Measurements from ENCODE around the gene KREMEN2. TPM values are rescaled to one million over a fixed set of nuclear protein-coding genes. Genes with fewer than 3 reads are reported as not detected.

The KREMEN2 gene
- total and polyA plus RNA-seq, 2 of the 4 experiments (the other 2 are of a cell fraction): 0.03 TPM; not detected in 1

DNA sequence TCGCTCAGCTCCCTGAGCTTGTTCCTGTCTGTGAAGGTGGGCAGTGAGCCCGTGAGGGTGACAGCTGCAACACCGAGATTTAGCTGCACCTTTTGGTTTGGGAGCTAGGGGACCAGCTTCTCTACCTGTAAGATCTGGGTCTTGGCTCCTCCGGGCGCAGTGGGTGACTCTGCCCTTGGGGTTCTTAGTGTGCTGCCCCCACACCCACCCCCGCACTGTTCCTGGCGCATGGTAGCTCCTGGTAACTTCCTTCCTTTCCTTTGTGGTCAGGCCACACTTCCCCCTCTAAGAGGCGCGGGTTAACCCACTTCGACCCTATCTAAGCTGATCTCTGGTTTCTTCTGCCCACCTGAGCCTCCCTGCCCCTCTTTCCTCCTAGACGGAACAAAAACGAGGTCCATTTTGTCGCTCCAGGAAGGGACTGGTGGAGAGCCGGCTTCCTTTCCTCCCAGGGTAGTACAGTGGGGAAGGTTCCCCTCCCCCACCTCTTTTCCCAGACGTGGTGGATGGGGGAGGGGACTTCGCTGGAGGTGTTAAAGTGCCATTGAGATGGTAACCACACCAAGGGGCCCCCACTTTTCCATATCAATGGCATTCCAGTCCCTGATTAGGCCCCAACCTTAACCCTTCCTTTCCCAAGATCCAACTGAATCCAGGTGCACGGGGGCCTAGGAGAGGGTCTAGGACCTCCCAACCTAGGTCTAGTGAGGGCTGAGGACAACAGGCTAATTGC, 44.0 kb downstream of the KREMEN2 start (continued):
- TF ChIP-seq NFE2L2 (IDR thresholded peaks at IDR 0.05; ENCODE audit: low read depth, low read length): no peak
- TF ChIP-seq RFX5 (IDR thresholded peaks at IDR 0.05; ENCODE audit: low read depth, low read length): no peak
- TF ChIP-seq MXI1 (IDR thresholded peaks at IDR 0.05; ENCODE audit: borderline replicate concordance, low read depth, low read length): no peak
- no peak for TF ChIP-seq FOS (IDR thresholded peaks at IDR 0.05; ENCODE audit: low read depth, low read length)
- TF ChIP-seq, protein P1, sequence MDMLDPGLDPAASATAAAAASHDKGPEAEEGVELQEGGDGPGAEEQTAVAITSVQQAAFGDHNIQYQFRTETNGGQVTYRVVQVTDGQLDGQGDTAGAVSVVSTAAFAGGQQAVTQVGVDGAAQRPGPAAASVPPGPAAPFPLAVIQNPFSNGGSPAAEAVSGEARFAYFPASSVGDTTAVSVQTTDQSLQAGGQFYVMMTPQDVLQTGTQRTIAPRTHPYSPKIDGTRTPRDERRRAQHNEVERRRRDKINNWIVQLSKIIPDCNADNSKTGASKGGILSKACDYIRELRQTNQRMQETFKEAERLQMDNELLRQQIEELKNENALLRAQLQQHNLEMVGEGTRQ (IDR thresholded peaks at IDR 0.05; ENCODE audit: low read depth, low read length): no peak

- no peak overlapping the region for H3K4me2 ChIP-seq (ENCODE audit: low read depth, low read length)
- BruUV-seq (replicated peaks): no TSS peak
- no peak overlapping the region for H2BK120ac ChIP-seq (ENCODE audit: low read depth, low read length)
- H3K9me1 ChIP-seq (ENCODE audit: insufficient read depth, low read length): no peaks in the 10 kb centered on the region
- no peak for DNase-seq
- ChIA-PET CTCF (no interaction called here), POLR2A (ENCODE audit: unreplicated experiment) (no interaction called here)
- H3K79me1 ChIP-seq (ENCODE audit: low read depth in 1 of 2, low read length in 2 of 2): no peaks in the 10 kb centered on the region
- no peak overlapping the region for H3K27ac ChIP-seq (ENCODE audit: insufficient read depth, low read length)
- peaks cover 4% of the 10 kb centered on the region; the same call in 1 of the 2 replicates for H4K20me1 ChIP-seq (ENCODE audit: insufficient read depth, low read length)
- H3K27me3 ChIP-seq (ENCODE audit: control insufficient read depth, insufficient read depth, low read length): peaks cover 43% of the 10 kb centered on the region
- no peak overlapping the region for H3K56ac ChIP-seq (ENCODE audit: extremely low read depth, insufficient read depth, low read length)
- no peaks in the 10 kb centered on the region for H3K9me3 ChIP-seq (ENCODE audit: control insufficient read depth, insufficient read depth, low read length)
- H2BK15ac ChIP-seq (ENCODE audit: low read depth, low read length): no peak overlapping the region
- dilution Hi-C loops (cut with HindIII; ENCODE audit: low sequenced_read_pairs, unreplicated experiment): no loop called here
- H3K18ac ChIP-seq (ENCODE audit: low read depth, low read length): no peak overlapping the region
- no peaks in the 10 kb centered on the region for H3K36me3 ChIP-seq (ENCODE audit: control insufficient read depth, insufficient read depth, low read length)
- H2BK20ac ChIP-seq (ENCODE audit: low read depth, low read length): no peak overlapping the region
- no CpG with 5 or more reads among the region's 4 CpGs for WGBS, 2 experiments (ENCODE audit: extremely low coverage in 2 of 2, insufficient read length in 1 of 2)
- no peak overlapping the region for H2AFZ ChIP-seq (replicated peaks; ENCODE audit: low read length, poor library complexity)
- intact Hi-C loops (cut with micrococcal nuclease): no loop called here
- H4K8ac ChIP-seq (ENCODE audit: low read depth in 2 of 2, low read length in 2 of 2): no peak overlapping the region
- no peak overlapping the region for H2BK5ac ChIP-seq (ENCODE audit: low read depth, low read length, poor library complexity, severe bottlenecking)
- H3K9ac ChIP-seq (ENCODE audit: low read depth, low read length): no peak overlapping the region
- H3K4ac ChIP-seq (ENCODE audit: low read depth, low read length): no peak overlapping the region
- H3K4me3 ChIP-seq (ENCODE audit: insufficient read depth, low read depth, low read length): no peak overlapping the region
- no peak for ATAC-seq (ENCODE audit: low read depth)
- no peak overlapping the region for H3K23ac ChIP-seq (ENCODE audit: low read depth, low read length)
- no peak overlapping the region for H3K14ac ChIP-seq (replicated peaks; ENCODE audit: low read depth, low read length)
- H2AK9ac ChIP-seq (replicated peaks; ENCODE audit: low read depth, low read length, poor library complexity): no peak overlapping the region
- in situ Hi-C loops (cut with MboI; ENCODE audit: low sequenced_read_pairs): no loop called here
- TF ChIP-seq NFE2L2 (IDR thresholded peaks at IDR 0.05; ENCODE audit: low read depth, low read length): no peak
- TF ChIP-seq FOS (IDR thresholded peaks at IDR 0.05; ENCODE audit: low read depth, low read length): no peak
- TF ChIP-seq, protein P2, sequence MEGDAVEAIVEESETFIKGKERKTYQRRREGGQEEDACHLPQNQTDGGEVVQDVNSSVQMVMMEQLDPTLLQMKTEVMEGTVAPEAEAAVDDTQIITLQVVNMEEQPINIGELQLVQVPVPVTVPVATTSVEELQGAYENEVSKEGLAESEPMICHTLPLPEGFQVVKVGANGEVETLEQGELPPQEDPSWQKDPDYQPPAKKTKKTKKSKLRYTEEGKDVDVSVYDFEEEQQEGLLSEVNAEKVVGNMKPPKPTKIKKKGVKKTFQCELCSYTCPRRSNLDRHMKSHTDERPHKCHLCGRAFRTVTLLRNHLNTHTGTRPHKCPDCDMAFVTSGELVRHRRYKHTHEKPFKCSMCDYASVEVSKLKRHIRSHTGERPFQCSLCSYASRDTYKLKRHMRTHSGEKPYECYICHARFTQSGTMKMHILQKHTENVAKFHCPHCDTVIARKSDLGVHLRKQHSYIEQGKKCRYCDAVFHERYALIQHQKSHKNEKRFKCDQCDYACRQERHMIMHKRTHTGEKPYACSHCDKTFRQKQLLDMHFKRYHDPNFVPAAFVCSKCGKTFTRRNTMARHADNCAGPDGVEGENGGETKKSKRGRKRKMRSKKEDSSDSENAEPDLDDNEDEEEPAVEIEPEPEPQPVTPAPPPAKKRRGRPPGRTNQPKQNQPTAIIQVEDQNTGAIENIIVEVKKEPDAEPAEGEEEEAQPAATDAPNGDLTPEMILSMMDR (conservative IDR thresholded peaks at IDR 0.05; ENCODE audit: low read depth, low read length): no peak
- TF ChIP-seq MAFK (IDR thresholded peaks at IDR 0.05; ENCODE audit: low read depth, low read length): no peak
- TF ChIP-seq SMC3 (IDR thresholded peaks at IDR 0.05; ENCODE audit: low read depth, low read length): no peak
- no peak for TF ChIP-seq POLR2A (IDR thresholded peaks at IDR 0.05; ENCODE audit: low read depth, low read length)
- no peak for TF ChIP-seq RFX5 (IDR thresholded peaks at IDR 0.05; ENCODE audit: low read depth, low read length)
- no peak for TF ChIP-seq BHLHE40 (IDR thresholded peaks at IDR 0.05; ENCODE audit: low read depth, low read length)
- no peak for TF ChIP-seq CHD1 (IDR thresholded peaks at IDR 0.05; ENCODE audit: low read depth, low read length)
- no peak overlapping the region for H2AK5ac ChIP-seq (ENCODE audit: low read depth, low read length)
- H3K4me1 ChIP-seq (ENCODE audit: control insufficient read depth, insufficient read depth, low read length): peaks cover 3% of the 10 kb centered on the region; the same call in 1 of the 2 replicates
- no peak overlapping the region for H4K5ac ChIP-seq (ENCODE audit: low read depth, low read length)
- no peak overlapping the region for H4K91ac ChIP-seq (ENCODE audit: insufficient read depth, low read depth, low read length)
Measured at GRCh38 chr16:3008690-3009037, 44.6 kb downstream of the KREMEN2 start.
